Ishikawa (cell line): Measurements from ENCODE around the gene NEDD1.

Experiments
- CEBPB ChIP-seq: IDR thresholded peaks from 2 replicates; pipeline ENCODE4 v1.6.1; 2012
- CREB1 ChIP-seq: IDR thresholded peaks from 2 replicates; pipeline ENCODE4 v1.6.1; 2012; ENCODE audit warnings: low read depth
- EGR1 ChIP-seq: IDR thresholded peaks from 2 replicates; pipeline ENCODE4 v1.6.1; 2012
- EP300 ChIP-seq: IDR thresholded peaks from 2 replicates; pipeline ENCODE4 v1.6.1; 2012; ENCODE audit warnings: borderline replicate concordance
- MAX ChIP-seq: IDR thresholded peaks from 2 replicates; pipeline ENCODE4 v1.6.1; 2012
- TCF12 ChIP-seq: IDR thresholded peaks from 2 replicates; pipeline ENCODE4 v1.6.1; 2012; ENCODE audit warnings: low read depth

- TF ChIP-seq TCF12 (no peak), EGR1 (no peak), EP300 (no peak), CEBPB (no peak), CREB1 (no peak), MAX (no peak)
These were observed 5.9 kb upstream of the NEDD1 start for GRCh38 chr12:96901175-96901574.
